HepG2 (cell line): ENCODE measurements around the gene GINS2. TPM values are rescaled to one million over a fixed set of nuclear protein-coding genes. Genes with fewer than 3 reads are reported as not detected.
A peak's percentile ranks its signal among the peaks of the same experiment; 100 is the strongest.

Source experiments
- ATAC-seq: fragments of 200-7000 bp; cut with Tn5 transposase; 3 replicates; pipeline ENCODE4 v1.9.1; 2020; ENCODE audit warnings: mild to moderate bottlenecking, moderate library complexity
- BruUV-seq: library from RNA; stranded (reverse); fragments of 400-500 nt; replicated peaks from 2 replicates; lab custom pipeline; 2021; lab: Mats Ljungman, UMichigan
- CTCF ChIA-PET: fragments of 300-600 bp; formaldehyde crosslinking; extraction: SDS; loops from one replicate; lab custom pipeline; 2021; ENCODE audit warnings: low total read pairs, inconsistent platforms, low intra/inter-chr PET ratio; lab: Yijun Ruan, JAX
- POLR2A ChIA-PET: fragments of 350-600 bp; sonication (Branson Sonifier 250); formaldehyde crosslinking; loops from one replicate; lab custom pipeline; 2020; ENCODE audit warnings: antibody characterized with exemption, inconsistent platforms; lab: Yijun Ruan, JAX
- DNase-seq: peaks from one replicate; pipeline ENCODE4 v3.0.0-alpha.2; 2015; ENCODE audit warnings: low spot score
- FAIRE-seq: peaks from 3 replicates; lab custom pipeline; 2011; peaks lifted over from hg19 to GRCh38; lab: Jason Lieb, UNC
- H2AFZ ChIP-seq: one replicate; pipeline ENCODE4 v1.6.1; 2011; ENCODE audit warnings: low read length, inconsistent platforms
- H3K27ac ChIP-seq: fragments of 300-600 bp; 3 replicates; pipeline ENCODE4 v1.8.0; 2011; ENCODE audit warnings: mixed run types, mild to moderate bottlenecking, mixed read lengths, low read length, inconsistent platforms; ENCODE audit not compliant: insufficient read depth; ENCODE audit errors: extremely low read length
- H3K27me3 ChIP-seq, 2 experiments: fragments of 200-600 bp in 1 of 2; 2 replicates in 1 of 2; 3 replicates in 1 of 2; pipeline versions ENCODE4 v1.6.0 to v1.8.0; 2011; ENCODE audit warnings: low read length in 2 of 2, mild to moderate bottlenecking in 2 of 2, moderate library complexity in 2 of 2, inconsistent platforms in 1 of 2; ENCODE audit not compliant: insufficient read depth in 2 of 2, control insufficient read depth in 1 of 2
- H3K36me3 ChIP-seq, 2 experiments: fragments of 200-600 bp in 1 of 2; replicated peaks in 1 of 2; 2 replicates in 1 of 2; 3 replicates in 1 of 2; pipeline versions ENCODE4 v1.5.1 to v1.8.0; 2011; ENCODE audit warnings: low read length in 2 of 2, inconsistent platforms in 1 of 2; ENCODE audit not compliant: insufficient read depth in 2 of 2, control insufficient read depth in 1 of 2
- H3K4me1 ChIP-seq: 2 replicates; pipeline ENCODE4 v1.5.1; 2012; ENCODE audit warnings: low read length, inconsistent platforms; ENCODE audit not compliant: insufficient read depth
- H3K4me2 ChIP-seq: 2 replicates; pipeline ENCODE4 v1.6.0; 2011; ENCODE audit warnings: low read depth, low read length, inconsistent platforms
- H3K4me3 ChIP-seq, 3 experiments: fragments of 200-600 bp in 1 of 3; sonication (generic), shearing (Covaris generic) in 1 of 3; replicated peaks in 1 of 3; 2 replicates each; pipeline ENCODE4 v1.5.1; 2011 to 2016; ENCODE audit warnings: low read length in 3 of 3, inconsistent platforms in 2 of 3, low read depth in 2 of 3, mild to moderate bottlenecking in 2 of 3, control low read depth in 1 of 3, mixed read lengths in 1 of 3; ENCODE audit not compliant: insufficient read depth in 1 of 3
- H3K79me2 ChIP-seq: one replicate; pipeline ENCODE4 v1.6.1; 2011; ENCODE audit warnings: low read length, inconsistent platforms; ENCODE audit not compliant: insufficient read depth
- H3K9ac ChIP-seq: 2 replicates; pipeline ENCODE4 v1.6.0; 2011; ENCODE audit warnings: mild to moderate bottlenecking, low read depth, low read length, inconsistent platforms; ENCODE audit not compliant: insufficient read depth
- H3K9me3 ChIP-seq: 2 replicates; pipeline ENCODE4 v1.5.1; 2012; ENCODE audit warnings: mild to moderate bottlenecking, low read length
- H4K20me1 ChIP-seq: 2 replicates; pipeline ENCODE4 v1.6.0; 2011; ENCODE audit warnings: inconsistent platforms, mild to moderate bottlenecking, low read length, moderate library complexity; ENCODE audit not compliant: insufficient read depth
- BORCS8-MEF2B ChIP-seq: sonication (generic); formaldehyde crosslinking; IDR thresholded peaks from 2 replicates; pipeline ENCODE4 v1.8.0; 2022; ENCODE audit warnings: mild to moderate bottlenecking, missing genetic modification reagents
- FLYWCH1 ChIP-seq: sonication (generic); formaldehyde crosslinking; IDR thresholded peaks from 2 replicates; pipeline ENCODE4 v1.8.1; 2023; ENCODE audit warnings: mild to moderate bottlenecking, missing genetic modification reagents
- FOXP4 ChIP-seq: sonication (generic); formaldehyde crosslinking; IDR thresholded peaks from 2 replicates; pipeline ENCODE4 v1.4.0; 2020; ENCODE audit warnings: missing genetic modification reagents
- HIVEP1 ChIP-seq: sonication (generic); formaldehyde crosslinking; IDR thresholded peaks from 2 replicates; pipeline ENCODE4 v1.4.0; 2020; ENCODE audit warnings: mild to moderate bottlenecking, missing genetic modification reagents
- IKZF5 ChIP-seq: IDR thresholded peaks from 2 replicates; pipeline ENCODE4 v1.6.1; 2018; ENCODE audit warnings: missing genetic modification reagents, mild to moderate bottlenecking, missing compliant biosample characterization
- ISL2 ChIP-seq: sonication (generic); formaldehyde crosslinking; IDR thresholded peaks from 2 replicates; pipeline ENCODE4 v1.5.0; 2020; ENCODE audit warnings: missing genetic modification reagents
- RFX5 ChIP-seq: IDR thresholded peaks from 2 replicates; pipeline ENCODE4 v1.6.1; 2011; ENCODE audit warnings: low read depth, low read length, improper control_type of control experiment
- RXRA ChIP-seq: sonication (generic); formaldehyde crosslinking; IDR thresholded peaks from 2 replicates; pipeline ENCODE4 v1.5.1; 2020; ENCODE audit warnings: missing genetic modification reagents
- TEF ChIP-seq: sonication (generic); formaldehyde crosslinking; IDR thresholded peaks from 2 replicates; pipeline ENCODE4 v1.5.0; 2020; ENCODE audit warnings: missing genetic modification reagents
- TP53 ChIP-seq: sonication (generic); formaldehyde crosslinking; conservative IDR thresholded peaks from 2 replicates; pipeline ENCODE4 v1.4.0; 2020; ENCODE audit warnings: missing genetic modification reagents
- ZNF225 ChIP-seq: sonication (generic); formaldehyde crosslinking; IDR thresholded peaks from 2 replicates; pipeline ENCODE4 v1.4.0; 2020; ENCODE audit warnings: mild to moderate bottlenecking, missing genetic modification reagents
- ZNF274 ChIP-seq: sonication (generic); formaldehyde crosslinking; IDR thresholded peaks from 2 replicates; pipeline ENCODE4 v1.5.1; 2020; ENCODE audit warnings: mild to moderate bottlenecking, missing genetic modification reagents
- WGBS: methylation state at CpG from one replicate; pipeline ENCODE4 v1.1.6; 2017; ENCODE audit warnings: low lambda C conversion rate; 5-methylcytosine and 5-hydroxymethylcytosine counted together
- in situ Hi-C: cut with HindIII; loops from 2 replicates; pipeline ENCODE4 v1.10.0; 2017; ENCODE audit warnings: low pct_unique_long_range_greater_than_20kb; ENCODE audit not compliant: extremely low pct_ligation_motif_present
- intact Hi-C: fragments of 100-400 bp; cut with micrococcal nuclease; formaldehyde crosslinking; loops from one replicate; pipeline ENCODE4 v1.10.0; 2022; ENCODE audit not compliant: unreplicated experiment
- polyA plus RNA-seq, 8 experiments: library from polyadenylated mRNA; depleted of rRNA in 3 of 8; stranded (reverse) in 7 of 8; unstranded in 1 of 8; fragments of >200 nt; fragmentation: Illumina TruSeq in 4 of 8; extraction: Trizol in 4 of 8; gene quantifications; 2 replicates each; pipeline versions ENCODE4 v1.2.1 to v1.2.3, GENCODE V29; 2011 to 2016; ENCODE audit warnings: low read depth in 4 of 8, missing spikeins in 1 of 8, mixed read lengths in 1 of 8; ENCODE audit not compliant: insufficient read depth in 1 of 8
- total RNA-seq, 5 experiments: library from RNA; depleted of rRNA; stranded (reverse); fragments of >200 nt; fragmentation: Illumina TruSeq; extraction: Trizol; gene quantifications; 2 replicates each; pipeline ENCODE4 v1.2.3, GENCODE V29; 2016; ENCODE audit warnings: low read depth in 1 of 5
- TF ChIP-seq, protein P1 (sequence below): sonication (generic); formaldehyde crosslinking; IDR thresholded peaks from 2 replicates; pipeline ENCODE4 v1.5.0; 2020; ENCODE audit warnings: mild to moderate bottlenecking, missing genetic modification reagents, moderate library complexity
- TF ChIP-seq, protein P2 (sequence below): sonication (generic); formaldehyde crosslinking; IDR thresholded peaks from 2 replicates; pipeline ENCODE4 v1.5.1; 2020; ENCODE audit warnings: missing genetic modification reagents, mild to moderate bottlenecking, borderline replicate concordance
- TF ChIP-seq, protein P3 (sequence below): sonication (generic); formaldehyde crosslinking; IDR thresholded peaks from 2 replicates; pipeline ENCODE4 v1.5.1; 2020; ENCODE audit warnings: missing genetic modification reagents, mild to moderate bottlenecking, borderline replicate concordance

GINS2 gene
- total and polyA plus RNA-seq, 2 of the 13 experiments (the other 11 are each of a cell fraction or from before 2014, with no cell fraction given) = 10.6 to 48.3 TPM

DNA sequence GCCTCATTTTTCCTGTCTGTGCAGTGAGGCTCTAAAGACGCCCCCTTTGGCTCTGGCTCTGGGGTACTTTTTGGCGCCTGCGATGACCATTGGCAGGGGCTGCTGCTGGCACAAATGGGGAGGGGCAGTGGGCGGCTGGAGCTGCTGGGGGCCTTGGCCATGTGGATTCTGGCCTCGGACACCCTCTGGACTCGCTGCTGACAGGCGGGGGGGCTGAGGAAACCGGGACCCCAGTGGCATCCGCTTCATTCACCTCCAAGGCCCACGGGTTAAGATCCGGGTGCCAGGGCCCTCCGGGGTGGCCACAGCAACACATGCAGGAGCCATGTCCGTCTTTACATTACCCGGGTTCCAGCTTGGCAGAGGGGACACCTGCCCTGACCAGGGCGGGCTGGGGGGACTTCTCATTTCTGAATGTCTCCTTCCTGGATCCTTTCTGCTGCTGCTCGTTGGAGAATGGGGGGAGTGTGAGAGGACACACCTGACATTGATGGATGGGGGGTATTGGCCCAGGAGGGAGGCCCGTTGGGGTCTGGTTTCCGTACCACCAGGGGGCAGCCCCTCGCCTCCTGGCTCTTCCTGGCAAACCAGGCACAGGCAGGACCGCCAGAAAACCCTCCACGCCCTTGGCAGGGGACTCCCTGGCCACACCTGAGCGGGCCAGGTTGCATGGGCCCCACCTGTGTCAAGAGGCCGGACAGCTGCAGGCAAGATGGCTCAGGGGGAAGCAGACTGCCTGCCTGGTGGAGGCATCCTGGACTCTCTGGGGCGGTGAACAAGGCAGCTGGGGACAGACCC is 53.8 kb downstream of the GINS2 start:
- POLR2A ChIA-PET = no interaction called here
- H3K4me2 ChIP-seq = no peak overlapping the region
- peaks cover 94% of the 10 kb centered on the region; the same call in 1 of the 2 replicates for H4K20me1 ChIP-seq
- no peak overlapping the region for H3K4me3 ChIP-seq
- ATAC-seq (no peak), DNase-seq (no peak), FAIRE-seq (no peak)
- H3K4me1 ChIP-seq = no peaks in the 10 kb centered on the region
- H3K36me3 ChIP-seq = peaks cover 34 to 68% of the 10 kb centered on the region in 2 experiments
- peaks cover 68% of the 10 kb centered on the region for H3K79me2 ChIP-seq
- H3K9me3 ChIP-seq = peaks cover 1% of the 10 kb centered on the region
- H3K9ac ChIP-seq = no peak overlapping the region
- in situ Hi-C loops = no loop called here
- H3K27me3 ChIP-seq = no peaks in the 10 kb centered on the region
- intact Hi-C loops = no loop called here
- no TSS peak for BruUV-seq
- 96% methylated on average over 8 of the region's 24 CpGs for WGBS
- H2AFZ ChIP-seq = no peak overlapping the region
- CTCF ChIA-PET = no interaction called here
- H3K27ac ChIP-seq = no peak overlapping the region
- TF ChIP-seq ZNF274 (no peak), ZNF225 (CRISPR knock-in tag) (no peak), FLYWCH1 (CRISPR knock-in tag) (no peak), FOXP4 (no peak), IKZF5 (no peak), TEF (no peak), HIVEP1 (CRISPR knock-in tag) (no peak), ISL2 (CRISPR knock-in tag) (no peak), TP53 (CRISPR knock-in tag) (no peak), RXRA (CRISPR knock-in tag) (no peak), BORCS8-MEF2B (CRISPR knock-in tag) (no peak), RFX5 (no peak)
- TF ChIP-seq, protein P1, sequence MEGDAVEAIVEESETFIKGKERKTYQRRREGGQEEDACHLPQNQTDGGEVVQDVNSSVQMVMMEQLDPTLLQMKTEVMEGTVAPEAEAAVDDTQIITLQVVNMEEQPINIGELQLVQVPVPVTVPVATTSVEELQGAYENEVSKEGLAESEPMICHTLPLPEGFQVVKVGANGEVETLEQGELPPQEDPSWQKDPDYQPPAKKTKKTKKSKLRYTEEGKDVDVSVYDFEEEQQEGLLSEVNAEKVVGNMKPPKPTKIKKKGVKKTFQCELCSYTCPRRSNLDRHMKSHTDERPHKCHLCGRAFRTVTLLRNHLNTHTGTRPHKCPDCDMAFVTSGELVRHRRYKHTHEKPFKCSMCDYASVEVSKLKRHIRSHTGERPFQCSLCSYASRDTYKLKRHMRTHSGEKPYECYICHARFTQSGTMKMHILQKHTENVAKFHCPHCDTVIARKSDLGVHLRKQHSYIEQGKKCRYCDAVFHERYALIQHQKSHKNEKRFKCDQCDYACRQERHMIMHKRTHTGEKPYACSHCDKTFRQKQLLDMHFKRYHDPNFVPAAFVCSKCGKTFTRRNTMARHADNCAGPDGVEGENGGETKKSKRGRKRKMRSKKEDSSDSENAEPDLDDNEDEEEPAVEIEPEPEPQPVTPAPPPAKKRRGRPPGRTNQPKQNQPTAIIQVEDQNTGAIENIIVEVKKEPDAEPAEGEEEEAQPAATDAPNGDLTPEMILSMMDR (CRISPR knock-in tag) = peak; percentile 49
- TF ChIP-seq, protein P2, sequence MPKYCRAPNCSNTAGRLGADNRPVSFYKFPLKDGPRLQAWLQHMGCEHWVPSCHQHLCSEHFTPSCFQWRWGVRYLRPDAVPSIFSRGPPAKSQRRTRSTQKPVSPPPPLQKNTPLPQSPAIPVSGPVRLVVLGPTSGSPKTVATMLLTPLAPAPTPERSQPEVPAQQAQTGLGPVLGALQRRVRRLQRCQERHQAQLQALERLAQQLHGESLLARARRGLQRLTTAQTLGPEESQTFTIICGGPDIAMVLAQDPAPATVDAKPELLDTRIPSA = no peak
- TF ChIP-seq, protein P3, sequence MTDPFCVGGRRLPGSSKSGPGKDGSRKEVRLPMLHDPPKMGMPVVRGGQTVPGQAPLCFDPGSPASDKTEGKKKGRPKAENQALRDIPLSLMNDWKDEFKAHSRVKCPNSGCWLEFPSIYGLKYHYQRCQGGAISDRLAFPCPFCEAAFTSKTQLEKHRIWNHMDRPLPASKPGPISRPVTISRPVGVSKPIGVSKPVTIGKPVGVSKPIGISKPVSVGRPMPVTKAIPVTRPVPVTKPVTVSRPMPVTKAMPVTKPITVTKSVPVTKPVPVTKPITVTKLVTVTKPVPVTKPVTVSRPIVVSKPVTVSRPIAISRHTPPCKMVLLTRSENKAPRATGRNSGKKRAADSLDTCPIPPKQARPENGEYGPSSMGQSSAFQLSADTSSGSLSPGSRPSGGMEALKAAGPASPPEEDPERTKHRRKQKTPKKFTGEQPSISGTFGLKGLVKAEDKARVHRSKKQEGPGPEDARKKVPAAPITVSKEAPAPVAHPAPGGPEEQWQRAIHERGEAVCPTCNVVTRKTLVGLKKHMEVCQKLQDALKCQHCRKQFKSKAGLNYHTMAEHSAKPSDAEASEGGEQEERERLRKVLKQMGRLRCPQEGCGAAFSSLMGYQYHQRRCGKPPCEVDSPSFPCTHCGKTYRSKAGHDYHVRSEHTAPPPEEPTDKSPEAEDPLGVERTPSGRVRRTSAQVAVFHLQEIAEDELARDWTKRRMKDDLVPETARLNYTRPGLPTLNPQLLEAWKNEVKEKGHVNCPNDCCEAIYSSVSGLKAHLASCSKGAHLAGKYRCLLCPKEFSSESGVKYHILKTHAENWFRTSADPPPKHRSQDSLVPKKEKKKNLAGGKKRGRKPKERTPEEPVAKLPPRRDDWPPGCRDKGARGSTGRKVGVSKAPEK (CRISPR knock-in tag) = no peak
